ENCODE data around the gene IGLL1.
"Not testable (repeated sequence)": the region's sequence is repeated elsewhere in the genome, so short reads cannot be mapped to it uniquely, and the experiment has no call there.

The IGLL1 gene

GRCh38 chr22:23591846-23592245, 11.8 kb upstream of the IGLL1 start:
- DNase-seq (ENCODE audit: low read depth in 2 of 2, low spot score in 1 of 2), result no peak

GRCh38 chr22:23591201-23591791, 11.2 kb upstream of the IGLL1 start:
- DNase-seq (ENCODE audit: low read depth in 2 of 2, low spot score in 1 of 2), result peak in 1 of 2 donors; percentile 43

GRCh38 chr22:23583836-23584235, 3.7 kb upstream of the IGLL1 start:
- DNase-seq (ENCODE audit: low read depth in 2 of 2, low spot score in 1 of 2), result no peak

- DNase-seq (ENCODE audit: low read depth in 2 of 2, low spot score in 1 of 2), result no peak
Observed at GRCh38 chr22:23583153-23583552, 3.1 kb upstream of the IGLL1 start.

GRCh38 chr22:23581260-23581650, 1.2 kb upstream of the IGLL1 start:
- DNase-seq (ENCODE audit: low read depth in 2 of 2, low spot score in 1 of 2), result no peak

- DNase-seq (ENCODE audit: low read depth in 2 of 2, low spot score in 1 of 2), result no peak
Observed at GRCh38 chr22:23580576-23581259, 628 bp upstream of the IGLL1 start.

GRCh38 chr22:23579280-23579679, 810 bp downstream of the IGLL1 start:
- DNase-seq (ENCODE audit: low read depth in 2 of 2, low spot score in 1 of 2), result no peak

- DNase-seq (ENCODE audit: low read depth in 2 of 2, low spot score in 1 of 2), result no peak
Observed at GRCh38 chr22:23578306-23578705, 1.8 kb downstream of the IGLL1 start.

GRCh38 chr22:23576681-23577080, 3.4 kb downstream of the IGLL1 start:
- no peak for DNase-seq (ENCODE audit: low read depth in 2 of 2, low spot score in 1 of 2)

- DNase-seq (ENCODE audit: low read depth in 2 of 2, low spot score in 1 of 2), result no peak
Observed at GRCh38 chr22:23575601-23576000, 4.5 kb downstream of the IGLL1 start.

- DNase-seq (ENCODE audit: low read depth in 2 of 2, low spot score in 1 of 2), result no peak
Observed at GRCh38 chr22:23574877-23575276, 5.2 kb downstream of the IGLL1 start.

GRCh38 chr22:23574371-23574811, 5.7 kb downstream of the IGLL1 start:
- no peak for DNase-seq (ENCODE audit: low read depth in 2 of 2, low spot score in 1 of 2)

- DNase-seq (ENCODE audit: low read depth in 2 of 2, low spot score in 1 of 2), result not testable (repeated sequence)
Observed at GRCh38 chr22:23573701-23574235, 6.3 kb downstream of the IGLL1 start.

GRCh38 chr22:23573106-23573505, 7.0 kb downstream of the IGLL1 start:
- not testable (repeated sequence) for DNase-seq (ENCODE audit: low read depth in 2 of 2, low spot score in 1 of 2)

GRCh38 chr22:23571486-23571885, 8.6 kb downstream of the IGLL1 start:
- no peak for DNase-seq (ENCODE audit: low read depth in 2 of 2, low spot score in 1 of 2)

GRCh38 chr22:23570681-23571080, 9.4 kb downstream of the IGLL1 start:
- DNase-seq (ENCODE audit: low read depth in 2 of 2, low spot score in 1 of 2), result no peak

- no peak for DNase-seq (ENCODE audit: low read depth in 2 of 2, low spot score in 1 of 2)
Observed at GRCh38 chr22:23569716-23570115, 10.4 kb downstream of the IGLL1 start.

- no peak for DNase-seq (ENCODE audit: low read depth in 2 of 2, low spot score in 1 of 2)
Observed at GRCh38 chr22:23569291-23569690, 10.8 kb downstream of the IGLL1 start.

GRCh38 chr22:23566705-23567475, 13.2 kb downstream of the IGLL1 start:
- DNase-seq (ENCODE audit: low read depth in 2 of 2, low spot score in 1 of 2), result no peak

- no peak for DNase-seq (ENCODE audit: low read depth in 2 of 2, low spot score in 1 of 2)
Observed at GRCh38 chr22:23565915-23566704, 14.0 kb downstream of the IGLL1 start.

GRCh38 chr22:23565305-23565914, 14.7 kb downstream of the IGLL1 start:
- no peak for DNase-seq (ENCODE audit: low read depth in 2 of 2, low spot score in 1 of 2)
